Nephron (organoid): ENCODE data around the gene TSPAN1.

Source experiments
- H3K27ac Mint-ChIP-seq, 3 experiments: 2 replicates each; pipeline ENCODE4 v1.8.0; 2020; ENCODE audit warnings: mixed read lengths in 3 of 3, mild to moderate bottlenecking in 2 of 3, moderate library complexity in 1 of 3
- H3K27me3 Mint-ChIP-seq: 2 replicates; pipeline ENCODE4 v1.8.0; 2021; ENCODE audit warnings: low read depth, mild to moderate bottlenecking, moderate library complexity, mixed read lengths
- H3K36me3 Mint-ChIP-seq: 2 replicates; pipeline ENCODE4 v1.8.0; 2020; ENCODE audit warnings: low read depth, mixed read lengths
- H3K4me1 Mint-ChIP-seq: 2 replicates; pipeline ENCODE4 v1.8.0; 2020; ENCODE audit warnings: mixed read lengths
- H3K4me3 Mint-ChIP-seq, 3 experiments: 2 replicates each; pipeline ENCODE4 v1.8.0; 2020; ENCODE audit warnings: mild to moderate bottlenecking in 3 of 3, mixed read lengths in 3 of 3, moderate library complexity in 2 of 3
- H3K9me3 Mint-ChIP-seq: 2 replicates; pipeline ENCODE4 v1.8.0; 2020; ENCODE audit warnings: mixed read lengths
- CTCF ChIP-seq, 3 experiments: fragments of 200-600 bp; sonication (generic); IDR thresholded peaks; one replicate each; pipeline ENCODE4 v1.5.0; 2021; ENCODE audit warnings: antibody characterized with exemption in 3 of 3; ENCODE audit not compliant: unreplicated experiment in 3 of 3

The TSPAN1 gene

GRCh38 chr1:46205791-46206190 is 30.9 kb downstream of the TSPAN1 start:
- H3K27ac Mint-ChIP-seq = peak overlapping the region in 1 of 3 experiments; percentile 28
- no peaks in the 10 kb centered on the region for H3K36me3 Mint-ChIP-seq
- TF ChIP-seq CTCF (IDR thresholded peaks at IDR 0.05; ENCODE audit: unreplicated experiment in 3 of 3) = no peak
- no peaks in the 10 kb centered on the region for H3K9me3 Mint-ChIP-seq
- peaks cover 16% of the 10 kb centered on the region for H3K27me3 Mint-ChIP-seq
- peak overlapping the region; percentile 34 to 51 (median 49) for H3K4me3 Mint-ChIP-seq
- peaks cover 16% of the 10 kb centered on the region for H3K4me1 Mint-ChIP-seq

GRCh38 chr1:46206399-46206798 is 31.5 kb downstream of the TSPAN1 start:
- peaks cover 16% of the 10 kb centered on the region for H3K27me3 Mint-ChIP-seq
- no peaks in the 10 kb centered on the region for H3K9me3 Mint-ChIP-seq
- H3K36me3 Mint-ChIP-seq = no peaks in the 10 kb centered on the region
- H3K4me3 Mint-ChIP-seq = peak overlapping the region in 1 of 3 experiments; percentile 26
- H3K27ac Mint-ChIP-seq = no peak overlapping the region
- peaks cover 16% of the 10 kb centered on the region for H3K4me1 Mint-ChIP-seq
- TF ChIP-seq CTCF (IDR thresholded peaks at IDR 0.05; ENCODE audit: unreplicated experiment in 3 of 3) = no peak

DNA sequence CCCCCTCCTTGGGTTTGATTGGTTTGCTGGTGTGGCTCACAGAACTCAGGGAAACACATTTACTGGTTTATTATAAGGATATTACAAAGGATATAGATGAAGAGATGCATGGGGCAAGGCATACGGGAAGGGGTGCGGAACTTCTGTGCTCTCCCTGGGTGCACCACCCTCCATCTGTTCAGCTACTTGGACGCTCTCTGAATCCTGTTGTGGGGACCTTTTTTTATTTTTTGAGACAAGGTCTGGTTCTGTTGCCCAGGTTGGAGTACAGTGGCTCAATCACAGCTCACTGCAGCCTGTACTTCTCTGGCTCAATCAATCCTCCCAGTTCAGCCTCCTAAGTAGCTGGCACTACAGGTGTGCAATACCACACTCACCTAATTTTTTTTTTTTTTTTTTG is 35.7 kb downstream of the TSPAN1 start:
- Mint-ChIP-seq H3K9me3 (peaks cover 2% of the 10 kb centered on the region), H3K4me1 (no peaks in the 10 kb centered on the region), H3K4me3 (no peak overlapping the region), H3K27ac (no peak overlapping the region), H3K36me3 (no peaks in the 10 kb centered on the region), H3K27me3 (no peaks in the 10 kb centered on the region)
- no peak for TF ChIP-seq CTCF (IDR thresholded peaks at IDR 0.05; ENCODE audit: unreplicated experiment in 3 of 3)

DNA sequence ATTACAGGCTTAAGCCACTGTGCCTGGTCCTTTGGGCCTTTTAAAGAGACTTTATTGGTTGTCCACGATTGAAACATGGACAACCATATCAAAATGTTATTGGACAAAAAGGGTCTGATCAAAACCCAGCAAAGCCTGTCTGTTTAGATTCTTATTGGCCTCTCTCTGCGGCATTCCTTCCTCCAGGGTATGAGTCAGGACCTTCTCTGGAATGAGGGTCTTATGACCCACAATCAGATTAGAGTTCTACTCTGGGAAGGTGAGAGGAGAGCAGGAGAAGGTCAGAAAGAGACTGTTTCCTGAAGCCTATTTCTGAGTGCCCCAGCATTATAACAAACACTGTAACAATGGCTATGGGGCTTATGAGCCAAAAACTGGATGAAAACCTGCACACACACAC is 36.2 kb downstream of the TSPAN1 start:
- H3K4me3 Mint-ChIP-seq = no peak overlapping the region

DNA sequence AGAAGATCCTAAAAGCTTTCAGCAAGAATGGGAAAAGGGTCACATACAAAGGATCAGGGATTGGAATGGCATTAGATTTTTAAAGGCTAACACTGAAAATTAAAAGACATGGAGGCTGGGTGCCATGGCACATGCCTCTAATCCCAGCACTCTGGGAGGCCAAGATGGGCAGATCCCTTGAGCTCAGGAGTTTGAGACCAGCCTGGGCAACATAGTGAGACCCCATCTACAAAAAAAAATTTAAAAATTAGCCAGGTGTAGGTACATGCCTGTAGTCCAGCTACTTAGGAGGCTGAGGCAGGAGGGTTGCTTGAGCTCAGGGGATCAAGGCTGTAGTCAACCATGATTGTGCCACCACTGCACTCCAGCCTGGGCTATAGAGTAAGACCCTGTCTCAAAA is 40.6 kb downstream of the TSPAN1 start:
- Mint-ChIP-seq H3K4me1 (no peaks in the 10 kb centered on the region), H3K36me3 (no peaks in the 10 kb centered on the region), H3K27ac (no peak overlapping the region), H3K27me3 (no peaks in the 10 kb centered on the region), H3K9me3 (peaks cover 2% of the 10 kb centered on the region), H3K4me3 (no peak overlapping the region)
- TF ChIP-seq CTCF (IDR thresholded peaks at IDR 0.05; ENCODE audit: unreplicated experiment in 3 of 3) = no peak

More for the DNA sequence above, 36.2 kb downstream of the TSPAN1 start:
- Mint-ChIP-seq H3K27me3 (no peaks in the 10 kb centered on the region), H3K27ac (peak overlapping the region in 1 of 3 experiments; percentile 65), H3K36me3 (no peaks in the 10 kb centered on the region), H3K4me1 (no peaks in the 10 kb centered on the region), H3K9me3 (peaks cover 2% of the 10 kb centered on the region)
- TF ChIP-seq CTCF (IDR thresholded peaks at IDR 0.05; ENCODE audit: unreplicated experiment in 3 of 3) = no peak

DNA sequence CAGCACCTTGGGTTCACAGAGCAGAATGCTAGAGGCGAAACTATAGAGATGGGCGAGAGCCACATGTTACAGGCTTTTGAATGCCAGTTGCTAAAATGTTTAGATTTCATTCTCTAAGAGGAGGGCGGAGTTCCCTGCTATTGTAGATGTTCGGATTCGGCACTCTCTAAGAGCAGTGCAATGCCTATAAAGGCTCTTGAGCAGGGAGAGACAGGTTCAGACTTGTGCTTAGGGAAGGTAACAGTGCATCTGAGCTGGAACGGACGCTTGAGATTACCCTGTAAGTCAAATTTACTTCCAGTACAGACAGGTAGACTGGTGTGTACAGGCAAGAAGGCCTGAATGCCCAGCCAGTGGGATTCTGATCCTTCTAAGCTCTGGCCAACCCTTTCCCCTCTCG is 43.6 kb downstream of the TSPAN1 start:
- H3K9me3 Mint-ChIP-seq = peaks cover 2% of the 10 kb centered on the region
- no peak overlapping the region for H3K4me3 Mint-ChIP-seq
- H3K36me3 Mint-ChIP-seq = no peaks in the 10 kb centered on the region
- TF ChIP-seq CTCF (IDR thresholded peaks at IDR 0.05; ENCODE audit: unreplicated experiment in 3 of 3) = no peak
- H3K27ac Mint-ChIP-seq = no peak overlapping the region
- no peaks in the 10 kb centered on the region for H3K4me1 Mint-ChIP-seq
- H3K27me3 Mint-ChIP-seq = no peaks in the 10 kb centered on the region
